ENCODE measurements around the gene TMCC1. TPM values are rescaled to one million over a fixed set of nuclear protein-coding genes. Genes with fewer than 3 reads are reported as not detected.
"Not testable (repeated sequence)": the region's sequence is repeated elsewhere in the genome, so short reads cannot be mapped to it uniquely, and the experiment has no call there.

Gene TMCC1
- total RNA-seq, 2 experiments from 2014 or later, result 17.6 to 17.8 TPM

DNA sequence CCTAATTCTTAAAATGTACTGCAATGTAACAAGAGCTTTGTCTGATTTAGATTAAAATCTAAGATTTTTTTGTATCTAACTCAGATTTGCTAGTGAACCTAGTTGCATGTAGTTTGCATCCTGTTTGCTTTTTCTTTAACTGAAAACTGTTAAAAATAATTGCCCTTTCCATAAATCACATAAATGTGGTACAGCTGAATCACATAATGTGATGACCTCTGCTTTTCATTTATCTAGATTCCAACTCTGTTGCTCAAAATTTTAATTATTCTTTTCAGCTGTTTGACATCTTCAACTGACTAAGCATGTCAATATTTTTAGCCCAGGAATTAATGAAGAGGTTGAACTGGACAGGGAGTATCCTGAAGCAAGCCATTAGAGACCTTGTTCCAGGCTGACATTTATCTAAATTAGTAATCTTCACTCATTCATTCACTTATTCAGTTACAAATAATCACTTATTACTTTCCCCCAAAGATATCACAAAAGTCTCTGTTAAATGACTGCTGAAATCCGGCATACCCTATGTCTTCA is 185.1 kb downstream of the TMCC1 start:
- Mint-ChIP-seq H3K27ac (no peak overlapping the region), H3K4me1 (peaks cover 4% of the 10 kb centered on the region), H3K4me3 (no peak overlapping the region), H3K9me3 (ENCODE audit: low read depth) (no peaks in the 10 kb centered on the region), H3K27me3 (no peaks in the 10 kb centered on the region), H3K36me3 (no peaks in the 10 kb centered on the region)
- CTCF ChIA-PET, result no interaction called here
- DNase-seq (no peak), ATAC-seq (no peak)

DNA sequence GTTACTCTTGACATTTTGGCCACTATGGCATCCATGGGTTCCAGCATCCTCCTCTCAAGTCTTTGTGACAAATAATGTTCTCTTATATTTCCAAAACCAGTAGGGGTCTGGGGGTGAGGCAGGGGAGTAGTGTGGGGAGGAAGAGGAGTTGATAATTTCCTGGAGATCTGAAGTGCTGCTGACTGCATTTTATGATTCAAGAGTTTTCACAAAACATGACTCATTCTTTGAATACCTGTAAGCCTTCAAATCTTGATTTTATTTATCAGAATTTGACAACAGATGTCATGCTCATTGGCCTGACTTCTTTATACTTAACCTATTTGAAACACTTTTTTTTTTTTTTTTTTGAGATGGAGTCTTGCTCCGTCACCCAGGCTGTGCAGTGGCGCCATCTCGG is 188.2 kb downstream of the TMCC1 start:
- ATAC-seq, result no peak
- Mint-ChIP-seq H3K27ac (no peak overlapping the region), H3K9me3 (ENCODE audit: low read depth) (no peaks in the 10 kb centered on the region), H3K4me3 (no peak overlapping the region), H3K27me3 (no peaks in the 10 kb centered on the region), H3K4me1 (peaks cover 4% of the 10 kb centered on the region), H3K36me3 (no peaks in the 10 kb centered on the region)
- DNase-seq, result no peak
- CTCF ChIA-PET, result no interaction called here

DNA sequence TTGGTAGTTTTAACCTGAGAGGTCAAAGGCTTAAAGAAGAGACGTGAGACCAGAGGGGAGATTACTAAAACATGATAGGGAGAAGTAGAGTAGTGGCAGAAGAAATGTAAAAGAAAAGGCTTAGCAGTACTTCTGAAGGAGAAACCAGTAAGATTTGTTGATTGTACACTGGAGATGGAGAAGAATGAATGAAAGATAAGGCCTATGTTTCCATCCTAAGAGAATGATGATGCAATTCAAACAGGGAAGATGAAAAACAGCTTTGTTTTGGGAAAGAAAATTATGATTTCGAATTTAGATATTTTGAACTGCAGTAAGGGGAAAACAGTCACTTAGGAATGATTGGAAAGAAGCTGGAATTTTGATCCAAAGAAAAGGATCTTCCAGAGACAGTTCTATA is 189.6 kb downstream of the TMCC1 start:
- DNase-seq (no peak), ATAC-seq (no peak)
- Mint-ChIP-seq H3K36me3 (no peaks in the 10 kb centered on the region), H3K27ac (no peak overlapping the region), H3K4me3 (no peak overlapping the region), H3K27me3 (no peaks in the 10 kb centered on the region), H3K4me1 (peaks cover 4% of the 10 kb centered on the region), H3K9me3 (ENCODE audit: low read depth) (no peaks in the 10 kb centered on the region)
- CTCF ChIA-PET, result interaction anchor here (1.4 kb wide), 1 partner anchor 15 kb away, joined by 3 read pairs; no protein-coding TSS in a partner anchor

DNA sequence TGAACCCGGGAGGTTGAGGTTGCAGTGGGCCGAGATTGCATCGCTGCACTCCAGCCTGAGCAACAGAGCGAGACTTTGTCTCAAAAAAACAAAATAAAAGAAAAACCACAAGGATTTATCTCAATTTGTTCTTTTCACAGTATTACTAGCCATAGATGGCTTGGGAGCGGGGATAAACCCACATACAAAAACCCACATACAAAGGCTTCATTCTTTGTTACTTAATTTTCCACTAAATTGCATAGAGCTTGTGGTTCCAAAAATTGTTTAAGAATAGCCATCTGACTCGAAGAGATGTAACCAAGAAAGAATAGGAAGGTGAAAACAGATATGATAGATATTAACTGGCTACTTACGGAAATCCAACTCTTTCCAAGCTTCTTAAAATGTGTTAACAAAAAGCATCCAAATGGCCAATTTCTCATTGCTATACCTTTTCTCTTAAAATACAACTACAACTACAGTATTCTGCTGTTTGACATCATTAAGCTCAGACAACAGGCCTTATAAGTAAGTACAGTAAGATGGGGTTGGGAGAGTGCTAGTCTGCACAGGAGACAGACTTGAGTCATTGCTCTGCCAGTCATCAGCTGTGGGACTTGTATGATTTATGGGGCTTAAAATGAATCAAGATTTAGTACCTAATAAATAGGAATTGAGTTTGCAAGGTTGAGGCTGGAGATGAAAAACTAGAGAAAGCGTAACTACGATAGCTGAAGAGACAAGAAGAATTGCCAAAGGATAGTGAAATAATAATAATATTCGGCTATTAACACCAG is 190.4 kb downstream of the TMCC1 start:
- CTCF ChIA-PET, result no interaction called here
- Mint-ChIP-seq H3K27ac (no peak overlapping the region), H3K27me3 (no peaks in the 10 kb centered on the region), H3K36me3 (no peaks in the 10 kb centered on the region), H3K4me3 (no peak overlapping the region), H3K4me1 (peaks cover 4% of the 10 kb centered on the region), H3K9me3 (ENCODE audit: low read depth) (no peaks in the 10 kb centered on the region)
- ATAC-seq (no peak), DNase-seq (no peak)

DNA sequence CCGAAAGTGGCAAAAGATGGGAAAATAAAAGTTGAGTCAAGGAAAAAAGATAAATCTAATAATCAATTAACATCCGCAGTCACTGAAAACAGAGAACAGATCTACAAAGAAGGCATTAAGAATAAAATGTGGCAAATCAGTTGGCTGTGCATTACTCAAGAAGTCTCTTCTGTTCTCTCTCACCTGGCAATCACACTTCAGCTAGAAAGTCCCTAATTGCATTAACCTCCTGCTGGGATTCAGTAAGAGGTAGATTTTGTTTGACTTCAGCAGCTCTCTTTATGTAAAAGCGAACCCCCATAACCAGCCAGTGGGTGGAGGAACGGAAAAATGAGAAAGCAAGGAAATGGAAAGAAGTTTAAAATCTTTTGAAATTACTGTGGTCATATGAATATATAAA is 192.3 kb downstream of the TMCC1 start:
- no peaks in the 10 kb centered on the region for H3K27me3 Mint-ChIP-seq
- H3K36me3 Mint-ChIP-seq, result peaks cover 5% of the 10 kb centered on the region
- H3K27ac Mint-ChIP-seq, result no peak overlapping the region
- H3K4me3 Mint-ChIP-seq, result no peak overlapping the region
- peaks cover 4% of the 10 kb centered on the region for H3K4me1 Mint-ChIP-seq
- CTCF ChIA-PET, result no interaction called here
- DNase-seq (no peak), ATAC-seq (no peak)
- H3K9me3 Mint-ChIP-seq (ENCODE audit: low read depth), result peaks cover 2% of the 10 kb centered on the region

DNA sequence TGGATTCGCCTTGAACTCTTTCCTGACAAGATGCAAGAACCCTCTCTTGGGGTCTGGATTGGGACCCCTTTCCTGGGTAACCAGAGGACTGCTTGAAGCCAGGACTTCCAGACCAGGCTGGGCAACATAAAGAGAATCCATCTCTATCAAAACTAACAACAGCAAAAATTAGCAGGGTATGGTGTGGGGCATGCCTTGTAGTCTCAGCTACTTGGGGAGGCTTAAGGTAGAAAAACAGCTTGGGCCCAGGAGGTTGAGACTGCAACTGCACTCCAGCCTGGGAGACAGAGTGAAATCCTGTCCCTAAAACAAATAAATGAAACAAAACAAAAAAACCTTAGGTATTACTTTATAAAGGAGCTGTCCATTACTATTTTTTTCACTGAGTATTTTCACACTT is 193.9 kb downstream of the TMCC1 start:
- Mint-ChIP-seq H3K27ac (no peak overlapping the region), H3K36me3 (peaks cover 6% of the 10 kb centered on the region), H3K4me3 (no peak overlapping the region), H3K4me1 (no peaks in the 10 kb centered on the region), H3K27me3 (no peaks in the 10 kb centered on the region), H3K9me3 (ENCODE audit: low read depth) (peaks cover 5% of the 10 kb centered on the region)
- CTCF ChIA-PET, result no interaction called here
- ATAC-seq (no peak), DNase-seq (no peak)

DNA sequence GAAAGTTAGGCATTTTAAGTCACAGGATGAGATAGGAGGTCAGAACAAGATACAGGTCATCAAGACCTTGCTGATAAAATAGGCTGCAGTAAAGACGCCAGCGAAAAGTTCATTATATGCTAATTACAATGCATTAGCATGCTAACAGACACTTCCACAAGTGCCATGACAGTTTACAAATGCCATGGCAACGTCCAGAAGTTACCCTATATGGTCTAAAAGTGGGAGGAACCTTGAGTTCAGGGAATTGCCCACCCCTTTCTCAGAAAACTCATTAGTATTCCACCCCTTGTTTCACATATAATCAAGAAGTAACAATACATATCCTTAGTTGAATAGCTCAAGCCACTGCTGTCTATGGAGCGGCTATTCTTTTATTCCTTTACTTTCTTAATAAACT is 194.3 kb downstream of the TMCC1 start:
- no peak for ATAC-seq
- DNase-seq, result no peak
- Mint-ChIP-seq H3K4me3 (no peak overlapping the region), H3K27ac (no peak overlapping the region), H3K27me3 (no peaks in the 10 kb centered on the region), H3K9me3 (ENCODE audit: low read depth) (peaks cover 5% of the 10 kb centered on the region), H3K4me1 (no peaks in the 10 kb centered on the region), H3K36me3 (peaks cover 6% of the 10 kb centered on the region)
- CTCF ChIA-PET, result no interaction called here

DNA sequence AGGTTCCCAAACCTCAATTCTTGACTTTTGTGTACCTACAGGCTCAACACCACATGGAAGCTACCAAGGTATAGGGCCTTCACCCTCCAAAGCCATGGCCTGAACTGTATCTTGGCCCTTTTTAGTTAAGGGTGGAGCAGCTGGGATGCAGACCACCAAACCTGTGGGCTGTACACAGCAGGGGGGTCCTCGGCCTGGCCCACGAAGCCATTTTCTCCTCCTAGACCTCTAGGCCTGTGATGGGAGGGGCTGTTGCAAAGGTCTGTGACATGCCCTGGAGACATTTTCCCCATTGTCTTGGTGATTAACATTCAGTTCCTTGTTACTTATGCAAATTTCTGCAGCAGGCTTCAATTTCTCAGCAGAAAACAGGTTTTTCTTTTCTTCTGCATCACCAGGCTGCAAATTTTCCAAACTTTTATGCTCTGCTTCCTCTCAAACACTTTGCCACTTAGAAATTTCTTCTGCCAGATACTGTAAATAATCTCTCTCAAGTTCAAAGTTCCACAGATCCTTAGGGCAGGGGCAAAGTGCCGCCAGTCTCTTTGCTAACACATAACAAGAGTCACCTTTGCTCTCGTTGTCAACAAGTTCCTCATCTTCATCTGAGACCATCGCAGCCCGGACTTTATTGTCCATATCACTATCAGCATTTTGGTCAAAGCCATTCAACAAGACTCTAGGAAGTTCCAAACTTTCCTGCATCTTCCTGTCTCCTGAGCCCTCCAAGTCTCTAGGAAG is 196.1 kb downstream of the TMCC1 start:
- Mint-ChIP-seq H3K27ac (no peak overlapping the region), H3K36me3 (peaks cover 6% of the 10 kb centered on the region), H3K27me3 (no peaks in the 10 kb centered on the region), H3K4me1 (no peaks in the 10 kb centered on the region), H3K4me3 (no peak overlapping the region), H3K9me3 (ENCODE audit: low read depth) (peaks cover 5% of the 10 kb centered on the region)
- DNase-seq, result no peak
- ATAC-seq, result no peak
- CTCF ChIA-PET, result no interaction called here

DNA sequence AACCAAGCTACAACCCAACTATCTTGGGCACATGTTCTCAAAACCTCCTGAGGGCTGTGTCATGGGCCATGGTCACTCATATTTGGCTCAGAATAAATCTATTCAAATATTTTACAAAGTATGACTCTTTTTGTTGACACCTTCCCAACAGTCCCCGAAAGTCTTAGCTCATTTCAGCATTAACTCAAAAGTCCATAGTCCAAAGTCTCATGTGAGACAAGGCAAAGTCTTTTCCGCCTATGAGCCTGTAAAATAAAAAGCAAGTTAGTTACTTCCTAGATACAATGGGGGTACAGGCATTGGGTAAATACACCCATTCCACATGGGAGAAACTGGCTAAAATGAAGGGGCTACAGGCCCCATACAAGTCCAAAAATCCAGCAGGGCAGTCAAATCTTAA is 197.1 kb downstream of the TMCC1 start:
- H3K27me3 Mint-ChIP-seq; H3K36me3 Mint-ChIP-seq; DNase-seq; CTCF ChIA-PET; ATAC-seq; H3K4me1 Mint-ChIP-seq; H3K9me3 Mint-ChIP-seq (ENCODE audit: low read depth); H3K4me3 Mint-ChIP-seq; H3K27ac Mint-ChIP-seq: not testable (repeated sequence)

DNA sequence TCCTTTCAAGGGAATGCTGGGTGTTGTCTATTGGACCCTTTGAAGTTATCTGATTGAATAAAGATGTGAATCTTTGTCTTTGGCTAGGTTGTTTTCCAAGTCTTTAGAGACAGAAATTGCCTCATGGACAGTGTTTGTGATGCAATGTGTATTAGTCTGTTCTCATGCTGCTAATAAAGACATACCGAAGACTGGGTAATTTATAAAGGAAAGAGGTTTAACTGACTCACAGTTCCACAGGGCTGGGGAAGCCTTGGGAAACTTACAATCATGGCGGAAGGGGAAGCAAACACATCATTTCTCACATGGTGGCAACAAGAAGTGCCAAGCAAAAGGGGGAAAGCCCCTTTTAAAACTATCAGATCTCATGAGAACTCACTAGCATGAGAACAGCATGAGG is 198.3 kb downstream of the TMCC1 start:
- no peaks in the 10 kb centered on the region for H3K27me3 Mint-ChIP-seq
- peaks cover 6% of the 10 kb centered on the region for H3K36me3 Mint-ChIP-seq
- ATAC-seq (no peak), DNase-seq (no peak)
- H3K4me3 Mint-ChIP-seq, result no peak overlapping the region
- H3K9me3 Mint-ChIP-seq (ENCODE audit: low read depth), result peaks cover 5% of the 10 kb centered on the region
- no peak overlapping the region for H3K27ac Mint-ChIP-seq
- CTCF ChIA-PET, result no interaction called here
- peaks cover 3% of the 10 kb centered on the region for H3K4me1 Mint-ChIP-seq

DNA sequence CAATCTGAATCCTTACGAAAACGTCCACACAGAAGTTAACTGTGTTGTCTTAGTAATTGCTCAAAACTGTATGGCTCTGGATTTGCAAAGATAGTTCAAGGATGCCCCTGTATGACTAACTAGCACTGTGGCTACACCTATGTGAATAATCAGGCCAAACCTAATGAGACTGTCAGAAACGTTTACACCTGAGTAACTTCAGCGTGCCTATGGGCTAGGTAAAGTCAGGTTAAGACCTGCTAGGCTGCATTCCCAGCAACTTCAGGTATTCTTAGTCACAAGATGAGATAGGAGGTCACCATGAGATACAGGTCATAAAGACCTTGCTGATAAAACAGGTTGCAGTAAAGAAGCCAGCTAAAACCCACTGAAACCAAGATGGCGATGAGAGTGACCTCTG is 199.3 kb downstream of the TMCC1 start:
- Mint-ChIP-seq H3K27ac (no peak overlapping the region), H3K9me3 (ENCODE audit: low read depth) (peaks cover 5% of the 10 kb centered on the region), H3K4me3 (no peak overlapping the region), H3K36me3 (peaks cover 6% of the 10 kb centered on the region), H3K4me1 (peaks cover 7% of the 10 kb centered on the region), H3K27me3 (no peaks in the 10 kb centered on the region)
- DNase-seq (no peak), ATAC-seq (no peak)
- CTCF ChIA-PET, result no interaction called here

DNA sequence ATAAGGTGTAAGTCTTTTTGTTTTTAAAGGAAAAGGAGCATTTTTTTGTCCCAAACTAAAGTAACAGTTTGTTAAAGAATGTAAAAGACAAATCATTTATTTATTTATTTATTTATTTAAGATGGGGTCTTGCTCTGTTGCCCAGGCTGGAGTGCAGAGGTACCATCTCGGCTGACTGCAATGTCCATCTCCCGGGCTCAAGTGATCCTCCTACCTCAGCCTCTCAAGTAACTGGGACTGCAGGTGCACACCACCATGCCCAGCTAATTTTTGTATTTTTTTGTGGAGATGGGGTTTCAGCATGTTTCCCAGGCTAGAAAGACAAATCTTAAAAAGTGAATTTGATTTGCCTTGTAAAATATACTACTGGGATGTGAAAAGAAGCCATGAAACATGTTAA is 200.8 kb downstream of the TMCC1 start:
- peaks cover 9% of the 10 kb centered on the region for H3K4me1 Mint-ChIP-seq
- peaks cover 5% of the 10 kb centered on the region for H3K9me3 Mint-ChIP-seq (ENCODE audit: low read depth)
- DNase-seq (no peak), ATAC-seq (no peak)
- no peak overlapping the region for H3K4me3 Mint-ChIP-seq
- no peaks in the 10 kb centered on the region for H3K27me3 Mint-ChIP-seq
- peaks cover 5% of the 10 kb centered on the region for H3K36me3 Mint-ChIP-seq
- CTCF ChIA-PET, result no interaction called here
- H3K27ac Mint-ChIP-seq, result no peak overlapping the region

GRCh38 chr3:129690963-129691362 is 202.5 kb downstream of the TMCC1 start:
- Mint-ChIP-seq H3K27ac (no peak overlapping the region), H3K9me3 (ENCODE audit: low read depth) (peaks cover 3% of the 10 kb centered on the region), H3K27me3 (no peaks in the 10 kb centered on the region), H3K4me1 (peaks cover 9% of the 10 kb centered on the region), H3K36me3 (peaks cover 1% of the 10 kb centered on the region), H3K4me3 (no peak overlapping the region)
- no peak for ATAC-seq
- CTCF ChIA-PET, result interaction anchor here (1.9 kb wide), 1 partner anchor 17 kb away, joined by 5 read pairs; no protein-coding TSS in a partner anchor
- DNase-seq, result no peak

DNA sequence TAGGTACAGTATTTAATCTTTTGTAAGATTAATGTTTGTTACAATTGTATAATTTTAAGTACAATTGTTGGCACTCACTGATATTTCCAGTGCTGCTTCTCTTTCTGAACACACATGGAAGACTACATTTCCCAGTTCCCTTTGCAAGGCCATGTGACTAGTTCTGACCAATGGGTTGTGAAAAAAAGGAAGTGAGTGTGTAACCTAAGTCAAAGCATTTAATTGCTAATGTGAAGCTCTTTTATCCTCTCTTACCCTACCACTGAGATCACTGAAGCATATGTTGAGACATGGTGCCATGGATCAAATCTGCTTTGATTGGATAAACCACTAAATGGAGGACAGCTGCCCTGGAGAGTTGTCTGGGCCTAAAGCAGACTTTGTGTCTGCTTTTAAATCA is 203.1 kb downstream of the TMCC1 start:
- peak; percentile 78 for ATAC-seq
- Mint-ChIP-seq H3K4me1 (peaks cover 9% of the 10 kb centered on the region), H3K27ac (no peak overlapping the region), H3K4me3 (no peak overlapping the region), H3K36me3 (peaks cover 1% of the 10 kb centered on the region), H3K27me3 (no peaks in the 10 kb centered on the region), H3K9me3 (ENCODE audit: low read depth) (no peaks in the 10 kb centered on the region)
- CTCF ChIA-PET, result interaction anchor here (1.9 kb wide), 1 partner anchor 17 kb away, joined by 5 read pairs; no protein-coding TSS in a partner anchor
- no peak for DNase-seq

All from activated CD8-positive, alpha-beta memory T cell treated with anti-CD3 and anti-CD28 coated beads, Interleukin-2, amount 10 ng/mL, durations not matched to agents 7 days and 5 days (primary cell).